ENCODE data around the gene MKRN3.

Gene MKRN3

DNA sequence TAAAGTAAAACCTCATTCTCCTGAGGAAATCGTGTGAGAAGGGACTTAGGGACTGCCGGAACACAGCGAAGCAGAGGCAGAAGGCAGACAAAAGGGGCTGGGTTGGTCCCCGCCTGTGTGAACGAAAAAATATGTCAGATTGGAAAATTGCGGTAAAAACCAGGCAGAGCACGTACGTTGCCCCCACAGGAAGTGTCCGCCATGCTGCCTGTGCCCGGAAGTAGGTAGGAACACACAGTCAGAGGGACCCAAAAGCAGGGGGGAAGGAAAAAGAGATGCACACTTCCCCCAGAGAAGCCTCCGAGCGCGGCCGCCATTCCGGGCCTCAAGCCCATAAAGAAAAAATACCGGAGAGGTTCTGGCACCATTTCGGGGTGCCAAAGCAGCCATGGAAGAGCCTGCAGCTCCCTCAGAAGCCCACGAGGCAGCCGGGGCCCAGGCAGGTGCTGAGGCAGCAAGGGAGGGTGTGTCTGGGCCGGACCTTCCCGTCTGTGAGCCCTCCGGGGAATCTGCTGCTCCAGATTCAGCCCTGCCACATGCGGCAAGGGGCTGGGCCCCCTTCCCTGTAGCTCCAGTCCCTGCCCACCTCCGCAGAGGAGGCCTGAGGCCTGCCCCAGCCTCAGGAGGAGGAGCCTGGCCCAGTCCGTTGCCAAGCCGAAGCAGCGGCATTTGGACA lies at the start of gene MKRN3:
Gene MKRN3 (plus strand): TSS at position 280 of the 676 bp plus-strand sequence. CDS start 109 bp downstream, at position 389.
- DNase-seq (ENCODE audit: low read depth, low spot score): no peak

DNA sequence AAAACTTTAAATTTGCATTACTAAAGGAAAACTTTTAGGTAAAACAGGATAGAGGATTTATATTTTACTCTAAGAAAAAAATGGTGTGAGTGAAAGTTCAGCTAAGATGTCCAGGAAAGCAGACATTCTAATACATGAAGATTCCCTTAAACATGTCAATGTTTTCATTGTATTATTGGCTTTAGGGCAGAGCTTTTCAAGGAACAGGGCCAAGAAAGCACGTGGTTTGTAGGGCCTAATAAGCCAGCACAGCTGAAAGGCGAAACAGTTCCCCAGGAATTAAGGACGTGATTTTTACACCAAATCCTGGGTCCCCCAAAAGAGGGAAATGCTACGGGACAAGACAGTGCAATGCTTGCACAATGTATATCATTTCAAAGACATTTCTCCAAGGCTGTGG lies 48.6 kb upstream of the MKRN3 start:
- no peak for DNase-seq (ENCODE audit: low read depth, low spot score)

DNA sequence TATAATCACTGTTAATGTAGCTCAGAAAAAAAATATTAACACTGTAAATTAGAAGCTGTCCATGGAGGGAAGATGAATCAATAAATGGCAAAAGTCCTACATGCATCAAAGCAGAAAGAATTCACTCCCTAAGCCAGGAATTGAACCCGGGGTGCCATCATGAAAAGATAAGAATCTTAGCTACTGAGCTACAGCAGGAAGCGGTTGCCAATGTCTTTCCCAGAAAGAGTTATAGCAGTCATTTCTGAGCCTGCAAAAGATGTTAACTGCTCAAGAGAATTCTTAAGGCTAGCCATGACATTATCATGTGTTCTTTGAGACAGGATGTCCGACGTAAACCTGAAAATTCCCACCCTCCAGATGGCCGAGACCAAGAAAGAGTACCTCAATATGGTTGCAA lies 47.4 kb upstream of the MKRN3 start:
- DNase-seq (ENCODE audit: low read depth, low spot score): no peak

DNA sequence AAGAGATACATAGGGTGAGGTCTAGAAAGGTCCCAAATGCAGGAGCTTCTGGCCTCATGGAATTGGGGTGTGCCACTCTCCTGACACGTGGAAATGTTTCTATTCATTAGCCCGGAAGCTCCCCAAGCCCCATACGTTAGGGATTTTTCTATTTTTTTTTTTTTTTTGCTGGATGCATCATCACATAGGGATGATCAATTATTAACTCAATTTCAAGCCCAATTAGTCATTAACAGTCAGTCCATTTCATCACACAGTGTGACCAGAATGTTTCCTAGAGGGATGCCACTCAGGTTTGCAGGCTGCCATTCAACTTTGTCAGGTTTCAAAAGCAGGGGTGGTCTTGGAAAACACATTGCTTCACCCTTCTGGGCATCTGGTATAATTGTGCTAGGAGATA lies 40.7 kb upstream of the MKRN3 start:
- DNase-seq (ENCODE audit: low read depth, low spot score): no peak

DNA sequence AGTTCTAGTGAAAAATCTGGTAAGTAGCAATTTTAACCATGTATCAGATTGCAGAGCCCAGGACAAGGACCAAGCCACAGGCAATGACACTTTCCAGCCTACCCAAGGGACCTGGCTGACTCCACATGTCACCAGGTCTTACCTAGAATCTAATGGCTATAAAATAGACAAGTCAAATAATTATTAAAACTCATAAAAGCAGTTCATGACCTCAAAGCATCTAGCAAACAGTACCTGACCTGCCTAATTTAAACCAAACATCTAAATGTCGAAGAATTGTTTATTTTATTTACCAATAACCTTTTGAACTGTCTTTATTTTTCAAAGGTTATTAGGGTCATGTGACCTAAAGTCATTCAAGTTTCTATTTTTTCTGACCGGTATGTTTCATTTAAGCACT lies 35.6 kb upstream of the MKRN3 start:
- DNase-seq (ENCODE audit: low read depth, low spot score): no peak

DNA sequence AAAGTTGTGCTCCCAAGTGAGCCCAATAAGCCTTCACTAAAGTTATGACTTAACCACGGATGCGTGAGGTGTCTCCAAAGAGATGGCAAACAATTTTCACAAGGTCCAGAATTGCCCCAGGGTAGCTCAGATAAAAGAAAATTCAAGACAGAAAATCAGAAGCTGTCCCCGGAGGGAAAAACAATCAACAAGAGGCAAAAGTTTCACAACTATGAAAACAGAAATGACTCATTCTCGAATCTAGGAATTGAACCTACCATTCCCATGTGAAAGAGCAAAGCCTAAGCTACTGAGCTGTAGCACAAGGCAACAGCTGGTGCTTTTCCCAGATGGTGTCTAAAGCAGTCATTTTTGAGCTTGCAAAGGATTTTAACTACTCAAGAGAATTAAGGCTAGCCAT lies 33.5 kb upstream of the MKRN3 start:
- no peak for DNase-seq (ENCODE audit: low read depth, low spot score)

DNA sequence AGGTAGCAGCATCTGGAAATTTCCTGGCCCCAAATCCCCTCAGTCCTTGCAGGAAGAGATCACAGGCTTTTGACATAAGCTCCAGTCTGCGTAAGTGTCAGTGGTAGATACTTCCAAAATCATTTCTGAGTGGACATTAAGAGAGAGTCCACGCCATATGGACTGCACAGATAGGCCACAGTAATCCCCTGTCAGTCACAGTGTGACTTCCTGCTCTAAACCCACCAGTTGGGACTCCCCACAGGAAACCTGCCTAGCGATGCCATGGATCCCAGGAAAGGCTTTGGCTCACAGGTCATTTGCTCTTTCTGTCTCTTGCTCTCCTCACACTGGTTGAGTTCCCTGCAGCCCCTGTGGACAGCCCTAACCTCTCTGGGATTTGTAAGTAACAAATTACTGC lies 28.8 kb upstream of the MKRN3 start:
- DNase-seq (ENCODE audit: low read depth, low spot score): no peak

DNA sequence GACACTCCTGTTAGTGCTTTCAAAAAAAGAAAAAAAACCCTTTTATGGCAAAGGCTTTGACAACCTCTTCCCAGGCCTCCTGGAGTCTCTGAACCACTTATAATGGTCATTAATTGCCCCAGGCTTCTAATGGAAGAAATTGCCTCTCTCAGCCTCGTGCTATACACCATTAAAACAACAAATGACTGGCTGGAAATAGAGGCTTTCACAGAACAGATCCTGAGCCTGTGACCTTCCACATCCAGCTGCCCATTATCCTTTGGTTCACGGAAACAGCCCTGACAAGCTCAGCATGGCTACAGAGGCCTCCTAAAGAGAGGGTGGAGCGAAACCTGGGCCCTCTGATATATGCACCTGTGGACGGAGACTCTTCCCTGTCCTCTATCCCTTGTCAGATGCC lies 26.8 kb upstream of the MKRN3 start:
- DNase-seq (ENCODE audit: low read depth, low spot score): no peak

DNA sequence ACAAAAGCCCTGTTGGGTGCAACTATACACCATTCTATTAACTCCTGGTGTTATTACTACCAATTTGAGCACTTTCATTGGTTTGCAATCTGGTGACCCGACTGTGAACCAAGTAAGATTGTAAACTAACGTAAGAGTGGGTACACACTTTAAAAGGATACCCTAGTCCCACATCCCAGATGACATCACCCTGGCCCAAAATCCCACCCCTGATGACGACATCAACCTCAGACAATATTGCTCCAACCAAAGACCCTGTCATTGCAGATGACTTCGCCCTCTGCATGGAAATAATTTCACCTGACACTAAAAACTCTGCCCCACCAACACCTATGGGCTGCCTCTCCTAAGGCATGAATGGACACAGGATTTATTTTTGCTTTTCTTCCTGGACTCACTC lies 25.6 kb upstream of the MKRN3 start:
- DNase-seq (ENCODE audit: low read depth, low spot score): no peak

DNA sequence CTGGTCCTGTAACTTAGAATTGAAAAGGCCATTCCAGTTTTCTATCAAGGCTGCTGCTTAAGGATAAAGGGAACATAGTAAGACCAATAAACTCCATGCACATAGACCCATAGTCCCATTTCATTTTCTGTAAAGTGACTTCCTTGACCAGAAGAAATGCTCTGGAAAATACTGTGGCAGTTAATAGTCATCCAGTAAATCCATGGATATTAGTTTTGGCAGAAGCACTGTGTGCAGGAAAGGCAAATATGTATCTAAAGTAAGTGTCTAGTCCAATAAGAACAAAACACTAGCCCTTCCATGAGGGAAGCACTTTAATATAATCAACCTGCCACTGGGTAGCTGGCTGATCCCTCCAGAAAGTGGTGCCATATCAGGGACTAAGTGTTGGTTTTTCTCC lies 19.3 kb upstream of the MKRN3 start:
- DNase-seq (ENCODE audit: low read depth, low spot score): no peak

DNA sequence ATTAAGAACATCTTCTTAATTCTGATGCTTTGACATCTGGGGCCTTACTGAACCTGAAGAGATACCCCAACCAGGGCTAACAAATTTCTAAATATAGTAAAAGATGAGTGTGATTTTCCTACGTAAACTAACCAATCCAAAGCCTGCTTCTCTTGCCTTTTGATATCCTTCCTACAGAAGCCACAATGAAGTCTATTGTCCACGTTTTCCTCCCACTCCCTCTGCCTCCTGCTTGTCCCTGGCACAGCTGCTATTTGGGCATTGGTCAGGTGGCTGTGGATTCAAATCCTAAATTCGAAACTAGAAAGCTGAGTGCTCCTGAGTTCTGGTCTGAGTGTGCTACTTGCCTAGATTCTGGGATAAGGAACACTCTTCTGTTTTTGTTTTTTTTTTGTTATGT lies 17.4 kb upstream of the MKRN3 start:
- DNase-seq (ENCODE audit: low read depth, low spot score): no peak

DNA sequence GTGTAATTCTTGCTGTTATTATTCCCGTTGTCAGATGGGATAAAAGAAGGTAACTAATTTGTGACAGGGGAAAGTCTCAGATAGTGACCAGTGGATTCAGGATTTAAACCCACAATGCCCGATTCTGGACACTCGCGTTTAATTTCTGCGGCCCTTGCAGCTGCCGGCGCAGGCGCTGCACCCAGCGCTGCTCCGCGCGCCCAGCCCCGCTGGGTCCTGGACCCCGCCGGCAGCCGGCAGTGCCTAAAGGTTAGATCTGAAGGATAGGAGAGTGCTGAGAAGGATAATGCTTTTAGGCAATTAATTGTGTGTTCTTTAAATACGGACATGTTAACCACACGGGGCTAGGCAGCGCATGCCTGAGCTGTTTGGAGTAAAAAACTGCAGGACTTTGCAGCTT lies 3.6 kb upstream of the MKRN3 start:
- no peak for DNase-seq (ENCODE audit: low read depth, low spot score)

DNA sequence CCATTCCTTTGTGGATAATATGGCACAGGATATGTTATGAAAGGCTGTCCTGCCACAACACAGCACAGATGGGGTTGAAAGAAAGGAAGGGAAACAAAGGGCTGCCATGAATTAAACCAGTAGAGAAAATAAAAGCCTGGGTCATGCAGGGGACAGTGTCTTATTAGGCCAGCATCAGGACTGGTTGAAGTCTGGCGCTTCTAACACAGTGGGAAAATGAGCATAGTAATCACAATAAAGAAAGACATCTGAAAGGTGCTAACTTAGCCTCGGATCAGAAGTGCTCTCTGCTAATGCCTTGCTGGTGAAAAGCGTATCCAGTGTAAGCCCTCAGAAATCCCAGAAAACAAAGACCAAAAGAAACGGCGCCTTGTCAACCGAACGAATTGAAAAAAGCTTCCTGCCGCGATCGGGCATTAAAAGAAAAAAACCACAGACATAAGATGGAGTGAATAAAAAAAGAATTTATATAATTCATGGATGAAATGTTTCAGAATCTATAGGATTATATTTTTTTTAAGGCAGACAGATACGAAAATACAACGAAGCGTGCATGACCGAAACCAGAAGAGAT lies 566 bp upstream of the MKRN3 start:
- no peak for DNase-seq (ENCODE audit: low read depth, low spot score)

DNA sequence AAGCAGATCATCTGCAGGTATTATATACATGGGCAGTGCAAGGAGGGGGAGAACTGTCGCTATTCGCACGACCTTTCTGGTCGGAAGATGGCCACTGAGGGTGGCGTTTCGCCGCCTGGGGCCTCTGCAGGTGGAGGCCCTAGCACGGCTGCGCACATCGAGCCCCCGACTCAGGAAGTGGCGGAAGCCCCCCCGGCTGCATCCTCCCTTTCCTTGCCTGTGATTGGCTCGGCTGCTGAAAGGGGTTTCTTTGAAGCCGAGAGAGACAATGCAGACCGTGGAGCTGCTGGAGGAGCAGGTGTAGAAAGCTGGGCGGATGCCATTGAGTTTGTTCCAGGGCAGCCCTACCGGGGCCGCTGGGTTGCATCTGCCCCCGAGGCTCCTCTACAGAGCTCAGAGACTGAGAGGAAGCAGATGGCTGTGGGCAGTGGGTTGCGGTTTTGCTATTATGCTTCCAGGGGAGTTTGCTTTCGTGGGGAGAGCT lies 639 bp downstream of the MKRN3 start:
- DNase-seq (ENCODE audit: low read depth, low spot score): no peak

DNA sequence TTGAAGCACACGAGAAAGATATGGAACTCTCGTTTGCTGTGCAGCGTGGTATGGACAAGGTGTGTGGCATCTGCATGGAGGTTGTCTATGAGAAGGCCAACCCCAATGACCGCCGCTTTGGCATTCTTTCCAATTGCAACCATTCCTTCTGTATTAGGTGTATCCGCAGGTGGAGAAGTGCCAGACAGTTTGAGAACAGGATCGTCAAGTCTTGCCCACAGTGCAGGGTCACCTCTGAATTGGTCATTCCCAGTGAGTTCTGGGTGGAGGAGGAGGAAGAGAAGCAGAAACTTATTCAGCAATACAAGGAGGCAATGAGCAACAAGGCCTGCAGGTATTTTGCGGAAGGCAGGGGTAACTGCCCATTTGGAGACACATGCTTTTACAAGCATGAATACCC lies 1.2 kb downstream of the MKRN3 start:
- DNase-seq (ENCODE audit: low read depth, low spot score): no peak

DNA sequence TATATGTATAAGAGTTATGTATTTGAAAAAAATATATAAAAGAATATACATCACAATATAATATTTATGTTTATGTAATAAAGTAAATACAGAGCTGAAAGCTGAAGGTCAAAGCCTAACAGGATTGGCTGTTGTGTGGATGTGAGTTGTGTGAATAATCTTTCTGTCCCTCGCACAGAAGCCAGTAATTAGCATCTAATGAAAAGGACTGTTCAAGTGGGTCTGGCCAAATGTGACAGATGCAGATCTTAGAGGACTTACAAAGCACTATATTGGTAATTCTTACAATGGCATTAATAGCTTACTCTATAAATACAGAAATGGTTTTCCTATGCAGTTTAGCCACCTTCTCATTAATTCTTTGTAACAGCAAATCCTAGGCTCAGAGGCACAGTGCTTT lies 2.4 kb downstream of the MKRN3 start:
- DNase-seq (ENCODE audit: low read depth, low spot score): no peak

DNA sequence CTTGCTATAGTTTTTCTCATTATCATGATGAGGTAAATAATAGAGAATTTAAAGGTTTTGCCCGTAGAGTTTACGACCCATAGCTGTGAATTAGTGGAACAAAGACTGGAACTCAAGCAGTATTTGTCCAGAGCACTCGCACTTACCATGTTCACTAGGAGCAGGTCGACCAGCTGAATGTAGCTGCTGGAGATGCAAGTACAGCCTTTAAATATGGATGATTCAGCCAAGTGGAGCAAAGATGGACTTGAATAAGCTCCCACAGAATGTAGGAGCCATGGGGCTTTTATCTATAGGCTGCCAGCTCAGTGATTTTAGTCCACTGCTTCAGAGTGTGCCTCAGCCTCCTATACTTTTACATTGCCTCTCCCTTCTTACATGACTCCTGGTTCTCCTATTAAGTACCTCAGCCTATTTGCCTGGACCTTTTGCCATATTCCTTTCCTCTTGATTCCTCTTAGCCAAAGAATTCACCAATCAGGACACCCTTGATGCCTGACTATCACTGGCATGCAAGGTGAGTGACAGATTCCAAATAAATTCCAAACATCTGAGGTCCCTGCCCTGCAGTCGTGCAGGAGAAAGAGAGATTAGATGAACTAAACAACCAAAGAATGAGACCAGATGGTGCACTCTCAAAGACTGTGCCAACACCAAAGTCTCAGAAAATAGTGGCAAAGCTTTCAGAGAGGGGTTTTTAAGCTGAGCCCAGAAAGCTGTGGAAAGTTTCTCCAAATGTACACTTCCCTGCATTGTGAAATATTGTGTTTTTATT lies 3.9 kb downstream of the MKRN3 start:
- DNase-seq (ENCODE audit: low read depth, low spot score): no peak

DNA sequence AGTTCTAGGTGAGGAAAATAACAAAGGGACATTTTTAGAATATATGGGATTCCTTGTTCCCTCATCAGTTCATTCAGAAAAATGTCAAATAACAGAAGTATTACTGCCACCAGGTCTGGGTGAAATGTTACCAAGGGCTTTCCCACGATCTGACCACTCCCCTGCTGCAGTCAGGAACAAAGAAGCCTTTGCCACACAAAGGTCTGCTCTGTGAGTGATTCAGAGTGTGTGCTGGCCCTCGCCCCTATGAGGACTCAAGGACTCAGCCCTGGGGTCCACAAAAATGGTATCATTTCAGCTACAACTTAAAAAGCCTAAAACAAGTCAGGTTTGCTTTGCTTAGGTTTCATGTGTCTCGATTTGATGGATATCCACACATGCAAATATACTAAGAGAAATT lies 5.0 kb downstream of the MKRN3 start:
- no peak for DNase-seq (ENCODE audit: low read depth, low spot score)

DNA sequence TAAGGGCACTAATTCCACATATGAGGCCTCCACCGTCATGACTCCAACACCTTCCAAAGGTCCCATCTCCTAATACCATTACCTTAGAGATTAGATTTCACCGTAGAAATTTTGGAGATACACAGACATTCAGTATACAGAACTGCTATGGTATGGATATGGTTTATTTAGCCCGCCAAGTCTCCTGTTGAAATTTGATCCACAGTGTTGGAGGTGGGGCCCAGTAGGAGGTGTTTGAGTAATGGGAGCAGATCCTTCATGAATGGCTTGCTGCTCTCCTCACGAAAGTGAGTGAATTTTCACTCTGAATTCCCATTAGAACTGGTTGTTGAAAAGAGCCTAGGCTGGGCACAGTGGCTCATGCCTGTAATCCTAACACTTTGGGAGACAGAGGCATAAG lies 7.4 kb downstream of the MKRN3 start:
- DNase-seq (ENCODE audit: low read depth, low spot score): no peak

DNA sequence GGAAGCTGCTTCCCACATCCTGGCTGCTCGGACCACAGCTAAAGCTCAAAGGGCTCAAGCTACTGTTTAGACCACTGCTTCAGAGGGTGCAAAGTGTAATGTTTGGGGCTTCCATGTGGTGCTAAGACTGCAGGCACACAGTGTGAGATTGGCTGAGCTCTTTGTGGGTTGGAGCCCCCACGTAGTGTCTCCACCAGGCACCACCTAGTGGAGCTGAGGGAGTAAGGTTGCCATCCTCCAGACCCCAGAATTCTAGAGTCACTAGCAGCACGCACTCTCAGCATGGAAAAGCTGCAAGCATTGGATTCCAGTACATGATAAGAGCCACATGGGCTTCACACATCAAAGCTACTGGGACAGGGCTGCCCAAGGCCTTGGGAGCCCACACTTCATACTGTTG lies 9.3 kb downstream of the MKRN3 start:
- peak; percentile 2 for DNase-seq (ENCODE audit: low read depth, low spot score)

DNA sequence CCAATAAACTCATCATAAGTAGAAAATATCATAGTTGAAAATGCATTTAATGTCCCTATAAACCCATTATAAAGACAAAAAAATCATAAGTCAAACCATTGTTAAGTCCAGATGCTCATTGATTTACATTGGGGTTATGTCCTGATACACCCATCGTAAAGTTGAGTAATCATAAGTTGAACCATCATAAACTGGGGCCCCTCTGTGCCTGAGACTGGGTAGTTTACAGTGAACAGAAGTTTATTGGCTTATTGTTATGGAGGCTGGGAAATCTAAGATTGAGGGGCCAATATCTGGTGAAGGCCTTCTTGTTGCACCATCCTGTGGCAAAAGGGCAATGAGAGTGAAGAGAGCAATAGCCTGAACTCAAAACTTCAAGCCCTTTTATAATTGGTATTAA lies 10.6 kb downstream of the MKRN3 start:
- no peak for DNase-seq (ENCODE audit: low read depth, low spot score)

DNA sequence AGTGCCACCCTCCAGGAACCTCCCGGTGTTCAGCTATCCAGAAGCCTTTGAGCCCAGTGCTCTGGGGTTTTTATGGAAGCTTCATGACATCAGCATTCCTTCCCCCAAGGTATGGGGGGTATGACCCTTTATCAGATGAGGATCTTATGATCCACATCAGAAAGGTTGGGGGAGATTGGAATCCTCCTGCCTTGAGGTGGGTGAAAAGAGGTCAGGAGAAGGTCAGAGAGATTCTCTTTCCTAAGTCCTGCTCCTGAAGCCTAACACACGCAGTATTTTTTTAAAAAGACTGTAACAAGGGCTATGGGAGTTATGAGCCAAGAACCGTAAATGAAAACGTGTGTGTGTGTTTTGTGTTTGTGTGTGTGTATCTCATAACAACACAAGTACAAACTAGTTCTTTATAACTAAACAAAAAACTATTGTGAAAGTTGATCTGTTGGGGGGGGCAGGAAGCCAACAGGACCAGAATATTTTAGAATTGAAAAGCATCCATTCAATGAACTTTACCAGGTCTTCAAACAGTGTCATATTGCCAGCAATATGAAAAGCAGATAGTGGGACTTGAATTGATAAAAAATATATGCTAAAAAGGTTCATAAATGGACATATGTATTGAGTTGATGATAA lies 13.2 kb downstream of the MKRN3 start:
- no peak for DNase-seq (ENCODE audit: low read depth, low spot score)

DNA sequence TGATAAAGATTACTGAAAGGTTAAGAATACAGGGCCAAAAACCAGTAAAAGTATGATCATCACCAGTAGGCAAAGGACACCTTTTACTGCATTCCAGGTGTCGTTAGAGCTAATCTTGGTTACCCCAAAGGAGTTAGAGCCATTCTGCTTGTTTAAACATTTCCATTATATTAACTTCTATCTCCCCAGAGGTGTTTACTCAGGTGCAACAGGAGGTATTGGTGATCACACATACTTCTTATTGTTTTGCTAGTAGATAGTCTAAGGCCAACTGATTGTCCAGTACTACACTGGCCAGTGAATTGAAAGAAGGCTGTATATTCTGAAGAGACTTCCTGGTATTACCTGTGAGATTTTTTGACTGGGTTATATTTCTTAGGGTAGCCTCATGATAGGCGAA lies 22.8 kb downstream of the MKRN3 start:
- DNase-seq (ENCODE audit: low read depth, low spot score): no peak
